Ascending aorta (tissue), 2 donors: ENCODE measurements around the gene LYRM4. TPM values are rescaled to one million over a fixed set of nuclear protein-coding genes. Genes with fewer than 3 reads are reported as not detected.

Experiments used
- DNase-seq, 2 donors: peaks; one replicate each; pipeline ENCODE4 v3.0.0-alpha.2; 2019; ENCODE audit warnings: low spot score in 2 of 2
- H3K27ac ChIP-seq, 2 donors: fragments of 200-600 bp; sonication (generic); one replicate each; pipeline ENCODE4 v1.5.1; 2016 to 2017; ENCODE audit warnings: mild to moderate bottlenecking in 1 of 2
- H3K27me3 ChIP-seq: fragments of 200-600 bp; sonication (generic); one replicate; pipeline ENCODE4 v1.5.1; 2017
- H3K36me3 ChIP-seq, 2 donors: fragments of 200-600 bp; sonication (generic); one replicate each; pipeline ENCODE4 v1.5.1; 2016
- H3K4me1 ChIP-seq, 2 donors: fragments of 200-600 bp; sonication (generic); one replicate each; pipeline ENCODE4 v1.5.1; 2016 to 2017; ENCODE audit warnings: mild to moderate bottlenecking in 1 of 2
- H3K4me3 ChIP-seq, 2 donors: fragments of 200-600 bp; sonication (generic); one replicate each; pipeline ENCODE4 v1.5.1; 2016 to 2017; ENCODE audit warnings: mild to moderate bottlenecking in 1 of 2
- H3K9me3 ChIP-seq, 2 donors: fragments of 200-600 bp; sonication (generic); one replicate each; pipeline ENCODE4 v1.5.1; 2016
- CTCF ChIP-seq, 3 experiments: fragments of 200-600 bp in 2 of 3; fragments of 450-650 bp in 1 of 3; sonication (generic) in 2 of 3; IDR thresholded peaks; one replicate each; pipeline ENCODE4 v1.5.1; 2016 to 2019; ENCODE audit warnings: antibody characterized with exemption in 3 of 3, mild to moderate bottlenecking in 1 of 3, moderate library complexity in 1 of 3
- intact Hi-C: fragments of 100-400 bp; cut with DNase I; formaldehyde crosslinking; loops from one replicate; pipeline ENCODE4 v1.15.1; 2023
- total RNA-seq: library from RNA; depleted of rRNA; stranded (reverse); fragments of >200 nt; gene quantifications from one replicate; pipeline ENCODE4 v1.1.0, GENCODE V29; 2016

Gene LYRM4
- total RNA-seq, 1 donor from 2014 or later = 10.5 TPM

DNA sequence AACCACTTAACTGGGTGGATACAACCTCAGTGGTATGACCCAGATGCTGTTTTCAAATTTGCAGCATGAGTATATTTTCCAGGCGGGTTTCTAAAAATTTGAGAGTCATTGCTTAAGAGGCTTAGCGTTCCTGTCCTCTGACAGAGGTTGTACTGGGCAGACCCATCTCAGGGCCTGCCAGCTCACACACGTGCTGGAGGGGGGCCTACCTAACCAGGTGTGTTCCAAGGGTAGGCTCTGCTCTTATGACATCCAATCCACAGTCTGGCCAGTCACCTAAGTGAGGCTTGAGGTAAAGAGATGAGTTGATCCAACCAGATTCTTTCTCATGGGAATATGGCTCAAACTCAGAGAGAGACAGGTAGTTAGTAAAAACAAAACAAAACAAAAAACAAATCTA, 1.3 kb downstream of the LYRM4 start:
- peak overlapping the region in 1 of 2 donors; percentile 98 for H3K27ac ChIP-seq
- no peak for DNase-seq
- intact Hi-C loops = loop anchor here (10.0 kb wide), 2 partner anchors 115 to 1115 kb away; no protein-coding TSS in a partner anchor
- H3K4me3 ChIP-seq = peak overlapping the region in 1 of 2 donors; percentile 99
- H3K4me1 ChIP-seq = peaks cover 0 to 11% of the 10 kb centered on the region in 2 donors
- H3K27me3 ChIP-seq = no peaks in the 10 kb centered on the region
- H3K9me3 ChIP-seq = no peaks in the 10 kb centered on the region
- H3K36me3 ChIP-seq = no peaks in the 10 kb centered on the region
- no peak for TF ChIP-seq CTCF (IDR thresholded peaks at IDR 0.05)

DNA sequence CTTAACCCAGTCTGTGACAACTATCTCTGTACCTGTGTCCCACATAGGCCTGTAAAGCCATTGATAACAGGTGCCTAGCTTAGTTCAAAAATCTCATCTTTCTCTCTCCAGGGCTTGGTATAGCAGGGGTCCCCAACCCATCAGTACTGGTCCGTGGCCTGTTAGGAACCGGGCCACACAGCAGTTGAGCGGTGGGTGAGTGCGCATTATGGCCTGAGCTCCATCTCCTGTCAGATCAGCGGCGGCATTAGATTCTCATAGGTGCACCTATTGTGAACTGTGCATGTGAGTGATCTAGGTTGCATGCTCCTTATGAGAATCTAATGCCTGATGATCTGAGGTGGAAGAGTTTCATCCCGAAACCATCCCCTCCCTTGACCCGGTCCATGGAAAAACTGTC, 3.4 kb downstream of the LYRM4 start:
- no peaks in the 10 kb centered on the region for H3K27me3 ChIP-seq
- H3K27ac ChIP-seq = no peak overlapping the region
- TF ChIP-seq CTCF (IDR thresholded peaks at IDR 0.05) = no peak
- DNase-seq = no peak
- peaks cover 0 to 7% of the 10 kb centered on the region in 2 donors for H3K36me3 ChIP-seq
- no peaks in the 10 kb centered on the region for H3K9me3 ChIP-seq
- peaks cover 0 to 10% of the 10 kb centered on the region in 2 donors for H3K4me1 ChIP-seq
- H3K4me3 ChIP-seq = no peak overlapping the region
- intact Hi-C loops = loop anchor here (10.0 kb wide), 2 partner anchors 113 to 1113 kb away; no protein-coding TSS in a partner anchor

- TF ChIP-seq CTCF (IDR thresholded peaks at IDR 0.05) = no peak
- Histone ChIP-seq H3K9me3 (no peaks in the 10 kb centered on the region), H3K27ac (no peak overlapping the region), H3K36me3 (peaks cover 0 to 11% of the 10 kb centered on the region in 2 donors), H3K4me1 (peaks cover 0 to 6% of the 10 kb centered on the region in 2 donors), H3K27me3 (no peaks in the 10 kb centered on the region), H3K4me3 (no peak overlapping the region)
- intact Hi-C loops = loop anchor here (10.0 kb wide), 2 partner anchors 112 to 1112 kb away; no protein-coding TSS in a partner anchor
- DNase-seq = no peak
Measured at GRCh38 chr6:5256952-5257351, 3.8 kb downstream of the LYRM4 start.

- Histone ChIP-seq H3K9me3 (no peaks in the 10 kb centered on the region), H3K27me3 (no peaks in the 10 kb centered on the region), H3K4me1 (no peaks in the 10 kb centered on the region), H3K36me3 (peaks cover 0 to 11% of the 10 kb centered on the region in 2 donors), H3K4me3 (no peak overlapping the region), H3K27ac (no peak overlapping the region)
- intact Hi-C loops = loop anchor here (10.0 kb wide), 2 partner anchors 106 to 1106 kb away; no protein-coding TSS in a partner anchor
- no peak for DNase-seq
- no peak for TF ChIP-seq CTCF (IDR thresholded peaks at IDR 0.05)
Measured at GRCh38 chr6:5250911-5251310, 9.8 kb downstream of the LYRM4 start.

DNA sequence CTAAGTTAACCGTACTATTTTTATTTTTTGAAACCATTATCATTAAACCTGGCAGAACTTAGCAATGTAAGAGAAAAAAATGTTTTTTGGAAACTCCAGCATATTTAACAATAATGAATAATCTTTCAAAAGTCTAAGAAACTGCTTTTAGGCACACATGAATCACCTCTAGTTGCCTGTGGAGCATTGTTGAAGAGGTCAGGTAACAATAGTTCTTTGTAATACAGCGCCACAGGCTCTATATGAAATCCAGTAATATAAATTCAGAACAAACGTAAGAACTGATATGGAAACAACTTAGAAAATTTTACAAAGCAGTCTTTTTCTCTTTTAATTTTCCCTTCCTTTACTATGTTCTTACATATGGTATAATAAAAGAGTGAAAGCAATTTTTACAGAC, 10.3 kb downstream of the LYRM4 start:
- Histone ChIP-seq H3K27ac (no peak overlapping the region), H3K27me3 (no peaks in the 10 kb centered on the region), H3K36me3 (peaks cover 0 to 11% of the 10 kb centered on the region in 2 donors), H3K9me3 (no peaks in the 10 kb centered on the region), H3K4me1 (no peaks in the 10 kb centered on the region), H3K4me3 (no peak overlapping the region)
- no peak for TF ChIP-seq CTCF (IDR thresholded peaks at IDR 0.05)
- no peak for DNase-seq
- intact Hi-C loops = loop anchor here (10.0 kb wide), 2 partner anchors 106 to 1106 kb away; no protein-coding TSS in a partner anchor
